H4 (cell line): ENCODE data around the gene EPAS1. TPM values are rescaled to one million over a fixed set of nuclear protein-coding genes. Genes with fewer than 3 reads are reported as not detected.
"Not testable (repeated sequence)": the region's sequence is repeated elsewhere in the genome, so short reads cannot be mapped to it uniquely, and the experiment has no call there.

Source experiments
- DNase-seq: peaks from one replicate; pipeline ENCODE4 v3.0.0-alpha.2; 2015; ENCODE audit warnings: low spot score
- total RNA-seq: library from RNA; depleted of rRNA; stranded (reverse); fragments of >200 nt; shearing (Covaris generic); gene quantifications from 2 replicates; pipeline ENCODE4 v1.2.3, GENCODE V29; 2014

EPAS1 gene
- total RNA-seq, 1 experiment from 2014 or later: 31.6 TPM

DNA sequence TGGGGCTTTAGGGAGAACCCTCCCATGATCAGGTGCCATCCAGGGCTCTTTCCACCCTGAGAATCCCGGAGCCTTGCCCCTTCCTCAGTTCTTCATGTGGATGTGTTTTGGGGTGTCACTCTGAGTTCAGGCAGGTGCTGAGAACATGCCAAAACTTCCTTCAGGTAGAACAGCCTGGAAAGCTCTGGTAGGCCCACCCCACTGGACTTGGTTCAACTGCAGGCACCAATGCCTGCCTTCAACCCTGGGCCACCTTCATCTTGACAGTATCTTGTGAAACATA is 85.8 kb downstream of the EPAS1 start:
- DNase-seq: no peak

DNA sequence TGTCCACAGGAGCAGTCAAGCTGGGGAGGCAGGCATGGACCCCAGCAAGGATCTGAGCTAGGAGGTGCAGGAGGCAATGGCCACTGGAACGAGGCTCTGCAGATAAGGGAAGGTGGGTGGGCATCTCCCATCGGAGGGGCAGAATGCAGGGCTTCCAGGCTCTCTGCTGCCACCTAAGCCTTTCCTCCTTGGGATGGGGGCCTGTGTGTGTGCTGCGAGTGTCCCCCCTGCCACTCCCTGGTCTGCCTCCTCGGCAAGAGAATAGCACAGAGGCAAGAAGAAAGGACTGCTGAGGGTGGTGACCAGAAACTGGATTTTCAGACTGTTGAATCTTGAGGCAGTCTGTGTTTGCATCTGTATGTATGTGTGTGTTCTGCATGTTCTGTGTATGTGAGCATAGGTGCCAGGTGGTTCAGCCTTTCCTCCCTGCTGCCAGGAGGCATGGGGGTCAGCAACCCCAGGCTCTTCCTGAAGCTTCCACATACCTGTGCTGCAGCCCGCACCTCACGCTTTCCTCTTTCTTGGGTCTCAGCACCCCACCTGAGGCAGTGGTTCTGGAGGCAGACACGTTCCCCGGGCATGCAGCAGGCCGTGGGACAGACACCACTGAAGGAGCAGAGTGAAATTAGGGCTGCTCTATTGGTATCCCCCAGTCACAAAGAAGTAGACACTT is 86.7 kb downstream of the EPAS1 start:
- DNase-seq: no peak

DNA sequence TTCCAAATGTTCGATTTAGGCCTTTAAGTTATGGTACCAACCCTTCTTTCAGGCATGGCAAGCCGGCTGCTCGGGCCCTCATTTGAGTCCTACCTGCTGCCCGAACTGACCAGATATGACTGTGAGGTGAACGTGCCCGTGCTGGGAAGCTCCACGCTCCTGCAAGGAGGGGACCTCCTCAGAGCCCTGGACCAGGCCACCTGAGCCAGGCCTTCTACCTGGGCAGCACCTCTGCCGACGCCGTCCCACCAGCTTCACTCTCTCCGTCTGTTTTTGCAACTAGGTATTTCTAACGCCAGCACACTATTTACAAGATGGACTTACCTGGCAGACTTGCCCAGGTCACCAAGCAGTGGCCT is 87.2 kb downstream of the EPAS1 start:
- DNase-seq: no peak

DNA sequence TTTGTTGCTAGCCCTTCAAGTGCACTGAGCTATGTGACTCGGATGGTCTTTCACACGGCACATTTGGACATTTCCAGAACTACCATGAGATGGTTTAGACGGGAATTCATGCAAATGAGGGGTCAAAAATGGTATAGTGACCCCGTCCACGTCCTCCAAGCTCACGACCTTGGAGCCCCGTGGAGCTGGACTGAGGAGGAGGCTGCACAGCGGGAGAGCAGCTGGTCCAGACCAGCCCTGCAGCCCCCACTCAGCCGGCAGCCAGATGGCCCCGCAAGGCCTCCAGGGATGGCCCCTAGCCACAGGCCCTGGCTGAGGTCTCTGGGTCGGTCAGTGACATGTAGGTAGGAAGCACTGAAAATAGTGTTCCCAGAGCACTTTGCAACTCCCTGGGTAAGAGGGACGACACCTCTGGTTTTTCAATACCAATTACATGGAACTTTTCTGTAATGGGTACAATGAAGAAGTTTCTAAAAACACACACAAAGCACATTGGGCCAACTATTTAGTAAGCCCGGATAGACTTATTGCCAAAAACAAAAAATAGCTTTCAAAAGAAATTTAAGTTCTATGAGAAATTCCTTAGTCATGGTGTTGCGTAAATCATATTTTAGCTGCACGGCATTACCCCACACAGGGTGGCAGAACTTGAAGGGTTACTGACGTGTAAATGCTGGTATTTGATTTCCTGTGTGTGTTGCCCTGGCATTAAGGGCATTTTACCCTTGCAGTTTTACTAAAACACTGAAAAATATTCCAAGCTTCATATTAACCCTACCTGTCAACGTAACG is 88.8 kb downstream of the EPAS1 start:
- no peak for DNase-seq

DNA sequence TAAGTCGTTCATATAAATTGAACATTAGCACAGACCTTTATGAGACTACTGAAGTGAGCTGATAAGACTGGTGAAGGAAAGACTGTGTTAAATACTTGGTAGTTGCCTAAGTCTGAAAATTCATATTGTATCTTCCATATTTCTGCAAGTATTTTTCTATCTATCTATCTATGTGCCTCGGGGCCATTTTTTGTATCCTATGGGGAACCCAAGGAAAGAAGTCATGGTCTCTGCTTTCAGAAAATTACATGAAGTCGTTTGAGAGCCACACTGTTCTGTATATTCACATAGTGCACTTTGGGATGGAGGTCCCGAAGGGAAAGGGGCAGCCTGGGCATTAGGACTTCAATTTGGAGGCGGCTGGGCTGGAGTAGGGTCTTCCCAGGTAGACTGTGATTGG is 89.6 kb downstream of the EPAS1 start:
- no peak for DNase-seq

DNA sequence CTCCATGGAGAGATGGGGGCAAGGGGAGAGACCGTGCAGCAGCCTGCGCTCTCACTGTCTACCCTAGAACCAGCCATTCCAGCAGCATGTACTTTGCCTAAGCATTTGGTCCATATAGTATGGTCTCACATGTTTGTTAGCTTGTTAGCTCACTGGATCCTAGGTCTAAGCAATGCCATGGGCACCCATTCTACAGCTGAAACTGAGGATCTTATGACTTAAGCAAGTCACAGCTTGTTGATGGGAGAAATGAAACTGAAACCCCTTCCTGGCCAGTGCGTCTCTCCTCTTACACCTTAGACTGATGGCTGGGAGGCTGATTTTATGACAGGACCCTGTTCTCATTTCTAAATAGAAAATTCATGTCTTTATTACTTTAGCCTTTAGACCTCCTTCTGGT is 90.1 kb downstream of the EPAS1 start:
- no peak for DNase-seq

DNA sequence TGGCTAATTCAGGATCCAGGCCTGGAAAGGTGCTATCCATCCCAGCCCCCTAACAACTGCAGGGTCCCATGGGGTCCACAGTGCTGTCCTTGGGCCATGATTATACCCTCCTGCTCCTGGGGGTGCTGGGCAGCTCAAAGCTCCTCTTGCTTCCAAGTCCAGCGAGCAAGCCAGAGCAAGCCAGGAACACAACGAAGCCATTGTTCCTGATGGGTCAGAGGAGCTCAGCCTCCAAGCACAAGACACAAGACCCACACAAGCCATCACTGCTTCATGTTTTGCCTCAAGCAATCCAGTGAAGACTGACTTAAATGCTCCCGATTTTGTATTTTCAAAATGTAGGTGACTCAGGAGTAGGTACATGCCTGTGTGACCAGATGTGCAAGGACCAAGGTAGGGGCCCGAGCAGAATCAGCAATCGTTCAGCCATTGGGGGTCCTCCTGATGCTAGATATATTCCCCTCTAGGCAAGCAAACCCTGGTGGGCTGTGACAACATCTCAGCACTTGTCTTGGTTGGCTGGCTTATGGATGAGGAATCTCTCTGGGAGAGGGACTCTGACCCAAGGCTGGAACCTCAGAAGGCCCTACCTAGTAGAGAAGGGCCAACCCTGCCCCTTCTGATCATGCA is 90.8 kb downstream of the EPAS1 start:
- DNase-seq: no peak

DNA sequence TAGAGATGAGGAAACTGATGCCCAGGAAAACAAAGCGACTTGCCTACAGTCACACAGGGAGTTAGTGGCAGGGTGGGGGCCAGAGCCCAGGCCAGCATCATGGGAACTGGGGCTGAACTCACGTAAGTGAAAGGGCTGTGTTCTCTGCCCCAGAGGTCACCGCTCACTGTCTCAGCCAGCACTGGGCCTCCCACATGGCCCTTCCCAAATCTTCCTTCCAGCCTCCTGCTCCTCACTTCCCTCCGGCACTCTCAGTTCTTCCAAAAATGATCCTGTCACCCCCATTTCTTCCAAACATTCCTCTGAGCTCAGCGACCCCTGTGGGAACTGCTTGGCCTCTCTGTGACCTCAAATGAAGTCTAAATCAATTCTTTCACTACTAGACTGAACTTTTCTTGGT is 91.7 kb downstream of the EPAS1 start:
- DNase-seq: no peak

DNA sequence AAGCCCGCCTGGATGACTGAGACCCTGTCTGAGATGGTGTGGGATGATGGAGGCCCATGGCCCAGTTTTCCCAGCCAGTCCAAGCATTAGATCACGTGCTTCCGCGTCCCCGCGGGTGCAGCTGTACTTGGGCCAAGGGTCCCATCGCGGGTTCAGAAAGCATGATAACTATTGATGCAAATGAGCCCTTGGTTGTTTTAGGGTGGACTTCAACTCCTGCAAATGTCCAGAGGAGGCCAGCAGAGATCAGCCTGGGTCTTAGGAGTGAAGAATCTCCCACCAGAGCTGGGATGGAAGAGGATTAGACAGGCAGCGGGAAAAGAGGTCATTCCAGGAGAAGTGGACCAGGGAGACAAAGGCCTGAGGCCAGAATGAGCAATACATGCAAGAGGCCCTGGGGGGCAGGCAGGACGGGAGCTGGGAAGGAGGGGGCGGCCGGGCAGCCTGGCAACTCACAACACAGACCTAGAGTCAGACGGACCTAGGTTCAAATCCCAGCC is 92.3 kb downstream of the EPAS1 start:
- no peak for DNase-seq

DNA sequence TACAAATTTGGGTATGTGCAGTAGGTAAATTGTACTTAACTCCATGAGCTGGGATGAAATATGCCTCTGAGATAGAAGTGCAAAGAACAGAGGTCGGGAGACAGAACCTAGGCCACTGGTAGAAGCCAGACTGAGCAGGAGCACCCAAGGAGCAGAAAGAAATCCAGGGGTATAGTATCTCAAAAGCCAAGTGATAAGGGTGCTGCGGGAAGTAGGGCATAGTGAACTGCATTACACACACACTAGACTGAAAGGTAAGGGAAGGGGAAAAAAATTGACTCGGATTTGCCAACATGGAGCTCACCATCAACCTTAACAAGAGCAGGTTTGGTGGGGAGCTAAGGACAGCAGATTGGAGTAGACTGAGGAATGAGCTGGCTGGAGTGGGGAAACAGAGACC is 92.8 kb downstream of the EPAS1 start:
- no peak for DNase-seq

DNA sequence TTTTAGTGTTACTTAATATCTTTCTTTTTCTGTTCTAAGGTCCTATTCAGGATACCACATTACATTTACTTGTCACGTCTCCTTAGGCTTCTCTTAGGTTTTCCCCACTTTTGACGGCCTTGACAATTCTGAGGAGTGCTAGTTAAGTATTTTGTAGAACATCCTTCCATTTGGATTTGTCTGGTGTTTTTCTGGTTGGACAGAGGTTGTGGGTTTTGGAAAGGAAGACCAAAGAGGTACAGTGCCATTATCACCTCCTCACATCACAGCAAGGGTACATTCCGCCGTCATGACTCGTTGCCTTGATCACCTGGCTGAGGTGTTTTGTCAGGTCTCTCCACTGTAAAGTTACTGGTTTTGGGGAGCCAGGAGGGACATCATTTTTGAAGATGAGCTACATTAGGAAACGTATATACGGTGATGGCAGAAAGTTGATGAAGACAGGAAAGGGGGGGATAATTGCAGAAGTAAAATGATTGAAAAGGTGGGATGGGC is 93.7 kb downstream of the EPAS1 start:
- no peak for DNase-seq

DNA sequence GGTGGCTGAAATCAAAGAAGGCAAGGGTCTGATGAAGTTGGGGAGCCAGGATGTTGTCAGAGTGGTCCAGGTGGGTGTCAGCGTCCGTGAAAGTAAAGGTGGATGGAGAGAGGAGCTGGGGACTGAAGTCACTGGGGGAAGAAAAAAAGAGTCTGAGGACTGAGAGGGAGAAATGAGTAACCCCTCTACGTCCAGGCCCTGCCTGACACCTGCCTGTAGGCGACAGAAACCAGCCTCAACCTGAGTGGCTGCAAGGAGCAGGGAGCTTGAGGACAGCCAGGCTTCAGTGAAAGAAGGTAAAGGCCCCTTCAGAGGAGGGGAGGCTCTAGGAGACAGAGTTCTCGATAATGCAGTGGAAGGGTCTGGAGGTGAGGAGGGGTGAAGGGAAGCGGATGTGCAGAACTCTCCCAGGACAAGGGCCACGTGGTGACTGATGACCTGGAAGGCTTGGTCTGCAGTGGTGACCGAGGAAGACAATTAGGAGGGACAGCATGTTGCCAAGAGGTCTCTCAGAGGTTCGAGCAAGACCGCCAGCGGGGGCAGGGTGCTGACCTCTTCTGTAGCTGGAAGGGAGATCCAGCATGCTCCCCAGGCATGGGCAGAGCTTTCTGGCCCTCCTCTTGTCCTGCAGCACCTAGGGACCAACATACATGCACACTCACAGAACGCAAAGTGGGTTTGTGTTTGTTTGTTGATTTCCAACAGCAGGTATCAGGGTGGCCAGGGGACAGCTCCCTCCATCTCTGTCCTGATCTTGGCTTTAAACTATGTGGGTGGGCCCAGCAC is 95.5 kb downstream of the EPAS1 start:
- no peak for DNase-seq

DNA sequence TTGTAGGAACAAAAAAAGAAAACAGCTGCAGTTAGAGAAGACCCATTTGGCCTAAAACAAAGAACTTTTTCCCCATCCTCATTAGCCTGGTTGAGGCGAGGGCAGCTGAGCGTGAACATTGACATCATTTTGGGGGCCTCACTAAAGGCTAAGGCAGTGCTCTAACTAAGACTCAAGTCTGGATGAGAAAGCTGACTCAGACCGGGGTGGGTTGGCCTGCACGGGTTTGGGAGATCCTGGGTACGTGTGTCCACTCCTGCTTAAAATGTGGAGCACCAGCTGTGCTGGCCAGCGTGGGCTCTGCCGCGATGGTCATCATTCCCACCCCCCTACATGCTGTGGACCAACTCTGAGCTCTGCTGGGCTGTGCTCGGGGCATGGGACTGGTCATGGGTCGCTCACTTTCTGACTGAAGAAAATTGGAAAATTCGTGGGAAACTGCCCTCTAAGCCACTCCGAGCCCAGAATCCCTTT is 96.2 kb downstream of the EPAS1 start:
- no peak for DNase-seq

DNA sequence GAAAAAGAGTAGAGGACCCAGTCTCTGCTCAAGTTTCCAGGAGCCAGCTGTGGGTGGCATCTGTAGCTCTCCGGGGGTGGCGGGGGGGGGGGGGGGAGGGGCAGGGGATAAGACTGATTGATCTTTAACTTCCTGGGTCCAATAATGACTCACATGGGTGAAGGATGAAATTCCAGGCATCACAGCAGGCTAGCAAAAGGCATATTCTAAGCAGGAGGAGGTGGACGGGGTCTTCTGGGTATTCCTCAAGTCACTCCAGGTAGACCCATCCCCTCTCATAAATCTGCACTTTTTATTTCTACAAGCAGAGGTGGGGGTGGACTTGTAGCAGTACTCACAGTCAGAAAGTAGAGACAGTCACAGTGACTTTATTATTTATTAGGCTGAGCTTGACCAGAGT is 96.7 kb downstream of the EPAS1 start:
- no peak for DNase-seq

DNA sequence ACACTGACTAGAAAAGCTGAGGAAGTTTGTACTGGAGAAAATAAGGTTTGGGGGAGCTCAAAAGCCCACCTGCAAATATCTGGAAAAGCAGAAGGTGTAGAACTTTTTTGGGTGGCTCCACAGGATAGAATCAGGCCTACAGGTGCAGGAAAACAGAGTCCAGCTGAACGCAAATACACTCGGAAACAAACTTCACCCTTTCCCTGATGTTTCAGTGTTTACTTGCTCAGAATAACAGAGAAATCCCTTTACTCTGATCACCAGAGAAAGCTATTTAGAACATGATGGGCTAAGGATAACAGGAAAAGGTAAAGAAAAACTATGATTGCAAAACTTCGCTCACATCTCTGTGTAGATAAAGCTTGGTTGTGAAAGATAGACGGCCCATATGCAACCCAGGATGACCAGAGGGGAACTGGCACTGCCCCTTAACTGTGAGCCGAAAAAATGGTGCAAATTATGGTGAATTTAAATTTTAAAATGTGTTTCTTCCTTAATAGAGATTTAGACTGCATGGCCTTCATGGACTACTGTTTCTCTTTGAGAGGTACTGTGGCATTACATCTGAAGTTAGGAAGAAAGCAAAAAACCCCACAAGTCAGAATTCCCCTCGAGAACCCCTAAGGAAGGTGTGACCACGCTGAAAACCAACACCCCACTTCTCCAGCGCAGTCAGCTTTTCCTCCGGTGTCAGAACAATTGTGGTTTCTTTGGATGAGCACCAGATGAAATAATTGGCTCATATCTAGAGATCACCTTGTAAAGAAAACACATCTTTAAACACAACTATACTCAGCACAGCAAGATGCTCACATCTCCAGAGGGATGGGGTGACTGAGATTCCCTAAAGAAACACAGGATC is 97.7 kb downstream of the EPAS1 start:
- DNase-seq: no peak

DNA sequence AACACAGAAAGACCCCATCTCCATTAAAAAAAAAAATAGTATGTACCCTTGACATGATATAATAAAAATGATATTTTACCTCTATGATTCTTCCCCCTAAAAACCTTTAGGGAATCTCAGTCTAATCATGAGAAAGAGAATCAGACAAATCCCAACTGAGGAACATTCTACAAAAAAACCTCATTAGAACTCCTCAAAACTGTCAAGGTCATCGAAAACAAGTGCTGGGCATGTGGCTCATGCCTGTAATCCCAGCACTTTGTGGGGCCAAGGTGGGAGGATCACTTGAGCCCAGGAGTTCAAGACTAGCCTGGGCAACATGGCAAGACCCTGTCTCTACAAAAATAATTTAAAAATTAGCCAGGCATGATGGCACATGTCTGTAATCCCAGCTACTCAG is 98.5 kb downstream of the EPAS1 start:
- not testable (repeated sequence) for DNase-seq

DNA sequence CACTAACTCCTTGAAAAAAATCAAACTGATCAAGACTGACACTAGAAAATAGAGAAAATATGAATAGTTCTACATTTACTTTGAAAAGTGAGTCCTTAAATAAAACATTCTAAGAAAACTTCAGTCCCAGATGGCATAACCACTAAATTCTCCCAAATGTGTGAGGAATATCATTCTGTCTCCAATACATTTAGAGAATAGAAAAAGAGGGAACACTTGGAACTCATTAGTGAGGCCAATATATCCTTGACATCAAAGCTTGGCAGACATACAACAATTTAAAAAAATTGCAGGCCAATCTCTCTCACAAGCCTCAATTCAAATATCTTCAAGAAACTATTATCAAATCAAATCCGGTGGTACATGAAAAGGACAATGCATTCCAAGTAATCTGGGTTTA is 102.8 kb downstream of the EPAS1 start:
- no peak for DNase-seq

DNA sequence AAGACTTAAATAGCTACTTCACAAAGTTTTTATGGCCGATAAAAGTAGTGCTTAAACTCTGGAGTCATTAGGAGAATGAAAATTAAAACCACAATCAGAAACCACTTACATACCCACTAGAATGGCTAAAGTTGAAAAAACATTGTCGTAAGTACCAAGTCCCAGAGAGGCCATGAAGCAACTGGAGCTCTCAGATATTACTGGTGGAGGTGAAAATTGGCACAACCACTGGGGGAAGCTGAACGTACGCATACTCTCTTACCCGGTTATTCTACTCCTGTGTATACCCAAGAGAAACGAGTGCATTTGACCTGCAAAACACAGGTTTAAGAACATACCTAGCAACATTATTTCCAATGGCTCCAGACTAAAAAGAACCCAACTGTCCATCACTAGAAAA is 105.7 kb downstream of the EPAS1 start:
- no peak for DNase-seq

DNA sequence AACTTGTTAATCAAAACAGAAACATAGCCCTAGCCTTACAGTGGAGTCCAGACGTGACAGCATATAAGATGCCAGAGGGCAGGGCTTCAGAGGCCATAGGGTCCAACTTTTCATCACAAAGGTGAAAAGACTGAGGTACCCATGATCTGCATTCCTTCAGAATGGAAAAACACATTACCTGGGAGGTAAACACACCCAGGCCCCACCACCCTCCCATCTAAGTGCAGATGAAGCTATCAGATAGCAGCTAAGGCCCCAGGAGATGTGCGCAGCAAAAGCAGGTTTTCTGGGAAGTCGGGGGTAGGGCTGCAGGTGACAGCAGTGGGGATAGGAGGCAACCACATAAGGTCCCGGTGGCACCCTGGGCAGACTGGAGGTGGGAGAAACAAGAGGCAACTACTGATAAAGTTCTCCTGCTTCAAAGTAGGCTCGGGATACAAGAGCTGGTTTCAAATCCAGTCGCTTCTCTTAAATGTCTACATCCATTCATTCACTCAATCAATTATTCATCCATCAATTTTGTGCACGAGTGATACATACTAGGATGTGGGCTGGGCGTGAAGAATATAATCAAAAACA is 107.1 kb downstream of the EPAS1 start:
- DNase-seq: no peak

DNA sequence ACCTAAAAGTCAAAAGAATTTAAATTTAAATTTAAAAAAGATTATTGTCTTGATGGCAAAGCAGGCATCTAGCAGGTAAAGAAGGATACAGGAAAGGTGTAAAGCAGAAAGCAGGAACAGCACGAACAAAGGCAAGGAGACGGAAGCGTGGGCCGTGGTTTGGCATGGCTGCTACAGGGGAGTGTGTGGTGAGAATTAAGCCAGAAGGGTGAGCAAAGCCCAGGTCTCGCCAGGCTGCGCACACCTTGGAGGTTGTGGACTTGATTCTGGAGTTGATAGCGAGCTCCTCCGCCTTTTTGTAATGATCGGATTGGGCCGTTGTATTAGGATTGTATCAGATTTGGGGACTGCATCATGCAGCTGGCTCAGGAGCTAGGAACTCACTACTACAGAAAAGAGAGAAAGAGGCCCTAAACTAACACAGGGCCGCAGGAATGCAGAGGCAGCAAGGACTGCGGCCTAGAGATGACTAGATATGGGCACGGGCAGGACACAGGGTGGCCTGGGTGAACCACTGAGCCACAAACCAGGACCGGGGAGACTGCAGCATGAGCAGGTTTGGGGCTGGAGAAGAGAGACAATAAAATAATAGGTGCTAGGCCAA is 110.7 kb downstream of the EPAS1 start:
- no peak for DNase-seq
